ENCODE measurements around the gene CARD10.
"Not testable (repeated sequence)": the region's sequence is repeated elsewhere in the genome, so short reads cannot be mapped to it uniquely, and the experiment has no call there.

- TF ChIP-seq, protein P1, sequence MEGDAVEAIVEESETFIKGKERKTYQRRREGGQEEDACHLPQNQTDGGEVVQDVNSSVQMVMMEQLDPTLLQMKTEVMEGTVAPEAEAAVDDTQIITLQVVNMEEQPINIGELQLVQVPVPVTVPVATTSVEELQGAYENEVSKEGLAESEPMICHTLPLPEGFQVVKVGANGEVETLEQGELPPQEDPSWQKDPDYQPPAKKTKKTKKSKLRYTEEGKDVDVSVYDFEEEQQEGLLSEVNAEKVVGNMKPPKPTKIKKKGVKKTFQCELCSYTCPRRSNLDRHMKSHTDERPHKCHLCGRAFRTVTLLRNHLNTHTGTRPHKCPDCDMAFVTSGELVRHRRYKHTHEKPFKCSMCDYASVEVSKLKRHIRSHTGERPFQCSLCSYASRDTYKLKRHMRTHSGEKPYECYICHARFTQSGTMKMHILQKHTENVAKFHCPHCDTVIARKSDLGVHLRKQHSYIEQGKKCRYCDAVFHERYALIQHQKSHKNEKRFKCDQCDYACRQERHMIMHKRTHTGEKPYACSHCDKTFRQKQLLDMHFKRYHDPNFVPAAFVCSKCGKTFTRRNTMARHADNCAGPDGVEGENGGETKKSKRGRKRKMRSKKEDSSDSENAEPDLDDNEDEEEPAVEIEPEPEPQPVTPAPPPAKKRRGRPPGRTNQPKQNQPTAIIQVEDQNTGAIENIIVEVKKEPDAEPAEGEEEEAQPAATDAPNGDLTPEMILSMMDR (IDR thresholded peaks at IDR 0.05; ENCODE audit: low read depth, low read length), result not testable (repeated sequence)
- TF ChIP-seq POLR2A (IDR thresholded peaks at IDR 0.05; ENCODE audit: extremely low read depth, insufficient read length); MYC (IDR thresholded peaks at IDR 0.05; ENCODE audit: low read depth, low read length): not testable (repeated sequence)
- TF ChIP-seq, protein P2, sequence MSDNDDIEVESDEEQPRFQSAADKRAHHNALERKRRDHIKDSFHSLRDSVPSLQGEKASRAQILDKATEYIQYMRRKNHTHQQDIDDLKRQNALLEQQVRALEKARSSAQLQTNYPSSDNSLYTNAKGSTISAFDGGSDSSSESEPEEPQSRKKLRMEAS (IDR thresholded peaks at IDR 0.05; ENCODE audit: low read depth, low read length), result not testable (repeated sequence)
Observed at GRCh38 chr22:37542416-37542815, 23.2 kb upstream of the CARD10 start.
